ENCODE data around the gene XRCC2.
"Not testable (repeated sequence)": the region's sequence is repeated elsewhere in the genome, so short reads cannot be mapped to it uniquely, and the experiment has no call there.

Gene XRCC2

GRCh38 chr7:152647009-152647408 lies 28.9 kb downstream of the XRCC2 start:
- H3K4me3 Mint-ChIP-seq = no peak overlapping the region
- no peak overlapping the region for H3K27ac Mint-ChIP-seq
- no peaks in the 10 kb centered on the region for H3K27me3 Mint-ChIP-seq
- H3K9me3 Mint-ChIP-seq = peaks cover 27% of the 10 kb centered on the region
- H3K36me3 Mint-ChIP-seq (ENCODE audit: low read depth) = peaks cover 7% of the 10 kb centered on the region
- intact Hi-C loops (cut with micrococcal nuclease) = no loop called here
- no peaks in the 10 kb centered on the region for H3K4me1 Mint-ChIP-seq (ENCODE audit: low read depth)

GRCh38 chr7:152646579-152646978 lies 29.4 kb downstream of the XRCC2 start:
- H3K4me1 Mint-ChIP-seq (ENCODE audit: low read depth); H3K27me3 Mint-ChIP-seq; H3K27ac Mint-ChIP-seq; H3K4me3 Mint-ChIP-seq; H3K36me3 Mint-ChIP-seq (ENCODE audit: low read depth); intact Hi-C loops (cut with micrococcal nuclease): not testable (repeated sequence)
- peaks cover 27% of the 10 kb centered on the region for H3K9me3 Mint-ChIP-seq

GRCh38 chr7:152643979-152644559 lies 31.9 kb downstream of the XRCC2 start:
- H3K27me3 Mint-ChIP-seq = no peaks in the 10 kb centered on the region
- H3K27ac Mint-ChIP-seq = no peak overlapping the region
- intact Hi-C loops (cut with micrococcal nuclease) = no loop called here
- peaks cover 27% of the 10 kb centered on the region for H3K9me3 Mint-ChIP-seq
- H3K4me3 Mint-ChIP-seq = no peak overlapping the region
- H3K4me1 Mint-ChIP-seq (ENCODE audit: low read depth) = no peaks in the 10 kb centered on the region
- peaks cover 7% of the 10 kb centered on the region for H3K36me3 Mint-ChIP-seq (ENCODE audit: low read depth)

GRCh38 chr7:152641384-152641783 lies 34.6 kb downstream of the XRCC2 start:
- intact Hi-C loops (cut with micrococcal nuclease) = no loop called here
- no peaks in the 10 kb centered on the region for H3K4me1 Mint-ChIP-seq (ENCODE audit: low read depth)
- H3K27ac Mint-ChIP-seq = no peak overlapping the region
- H3K9me3 Mint-ChIP-seq = peaks cover 13% of the 10 kb centered on the region
- no peaks in the 10 kb centered on the region for H3K27me3 Mint-ChIP-seq
- no peaks in the 10 kb centered on the region for H3K36me3 Mint-ChIP-seq (ENCODE audit: low read depth)
- no peak overlapping the region for H3K4me3 Mint-ChIP-seq

DNA sequence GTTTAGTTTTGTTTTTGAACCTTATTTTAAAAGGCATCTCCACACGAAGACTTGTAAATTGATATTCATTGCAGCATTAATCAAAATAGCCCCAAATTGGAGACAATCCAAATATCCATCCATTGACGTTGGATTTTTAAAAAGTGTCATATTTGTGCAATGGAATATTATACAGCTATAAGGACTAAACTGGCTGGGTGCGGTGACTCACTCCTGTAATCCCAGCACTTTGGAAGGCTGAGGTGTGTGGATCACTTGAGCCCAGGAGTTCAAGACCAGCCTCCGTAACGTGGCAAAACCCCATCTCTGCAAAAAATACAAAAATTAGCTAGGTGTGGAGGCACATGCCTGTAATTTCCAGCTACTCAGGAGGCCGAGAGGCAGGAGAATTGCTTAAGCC lies 35.1 kb downstream of the XRCC2 start:
- peaks cover 13% of the 10 kb centered on the region for H3K9me3 Mint-ChIP-seq
- intact Hi-C loops (cut with micrococcal nuclease) = no loop called here

GRCh38 chr7:152637920-152638580 lies 37.9 kb downstream of the XRCC2 start:
- H3K4me1 Mint-ChIP-seq (ENCODE audit: low read depth) = peaks cover 8% of the 10 kb centered on the region
- intact Hi-C loops (cut with micrococcal nuclease) = no loop called here
- no peaks in the 10 kb centered on the region for H3K27me3 Mint-ChIP-seq
- H3K36me3 Mint-ChIP-seq (ENCODE audit: low read depth) = no peaks in the 10 kb centered on the region
- H3K27ac Mint-ChIP-seq = no peak overlapping the region
- H3K4me3 Mint-ChIP-seq = no peak overlapping the region
- H3K9me3 Mint-ChIP-seq = peaks cover 3% of the 10 kb centered on the region

More for the DNA sequence above, 35.1 kb downstream of the XRCC2 start:
- Mint-ChIP-seq H3K27me3 (no peaks in the 10 kb centered on the region), H3K27ac (no peak overlapping the region), H3K4me3 (no peak overlapping the region), H3K4me1 (ENCODE audit: low read depth) (no peaks in the 10 kb centered on the region), H3K36me3 (ENCODE audit: low read depth) (no peaks in the 10 kb centered on the region)

- no peaks in the 10 kb centered on the region for H3K27me3 Mint-ChIP-seq
- H3K36me3 Mint-ChIP-seq (ENCODE audit: low read depth) = no peaks in the 10 kb centered on the region
- H3K27ac Mint-ChIP-seq = no peak overlapping the region
- no peaks in the 10 kb centered on the region for H3K9me3 Mint-ChIP-seq
- H3K4me3 Mint-ChIP-seq = no peak overlapping the region
- H3K4me1 Mint-ChIP-seq (ENCODE audit: low read depth) = peaks cover 9% of the 10 kb centered on the region
- intact Hi-C loops (cut with micrococcal nuclease) = no loop called here
These were observed 38.8 kb downstream of the XRCC2 start for GRCh38 chr7:152637161-152637560.

DNA sequence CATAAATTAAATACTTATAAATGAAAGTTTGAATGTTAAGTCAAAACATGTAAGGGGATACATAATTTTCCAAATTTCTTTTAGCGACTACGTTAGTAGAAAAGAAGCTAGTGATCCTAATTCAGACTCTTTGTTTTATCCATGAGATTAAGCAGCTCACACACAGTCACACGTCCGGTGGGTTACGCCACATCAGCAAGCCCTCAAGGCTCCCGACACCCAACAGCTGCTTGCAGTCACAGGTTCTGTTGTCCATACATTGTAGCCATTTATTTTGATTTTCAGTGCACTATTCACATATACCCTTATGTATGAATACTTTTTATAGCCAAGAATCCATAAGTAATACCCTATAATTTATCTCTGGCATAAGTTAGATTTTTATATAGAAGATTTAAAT lies 39.5 kb downstream of the XRCC2 start:
- no peak overlapping the region for H3K4me3 Mint-ChIP-seq

DNA sequence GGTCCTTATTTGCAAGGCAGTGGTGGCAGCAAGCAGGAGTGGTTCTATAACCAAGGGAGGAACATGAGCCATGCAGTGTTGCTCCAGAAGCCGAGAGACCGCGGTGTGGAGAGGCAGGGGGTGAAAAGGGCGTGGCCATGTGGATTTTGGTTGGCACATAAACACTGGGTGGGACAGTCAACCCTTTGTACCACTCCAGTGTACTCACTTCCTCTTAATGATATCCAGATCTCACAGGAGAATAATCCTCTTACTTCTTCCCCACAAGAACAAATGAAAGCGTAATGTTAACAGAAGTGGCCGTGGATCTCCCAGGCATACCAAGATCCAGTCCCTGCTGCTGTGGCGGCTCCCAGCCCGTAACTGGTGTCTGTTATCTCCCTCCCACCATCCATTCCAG lies 42.4 kb downstream of the XRCC2 start:
- intact Hi-C loops (cut with micrococcal nuclease) = no loop called here
- Mint-ChIP-seq H3K36me3 (ENCODE audit: low read depth) (no peaks in the 10 kb centered on the region), H3K27ac (no peak overlapping the region), H3K4me3 (no peak overlapping the region), H3K4me1 (ENCODE audit: low read depth) (peaks cover 9% of the 10 kb centered on the region), H3K27me3 (no peaks in the 10 kb centered on the region), H3K9me3 (no peaks in the 10 kb centered on the region)

More for the DNA sequence above, 39.5 kb downstream of the XRCC2 start:
- intact Hi-C loops (cut with micrococcal nuclease) = no loop called here
- peaks cover 9% of the 10 kb centered on the region for H3K4me1 Mint-ChIP-seq (ENCODE audit: low read depth)
- H3K36me3 Mint-ChIP-seq (ENCODE audit: low read depth) = no peaks in the 10 kb centered on the region
- no peaks in the 10 kb centered on the region for H3K9me3 Mint-ChIP-seq
- no peak overlapping the region for H3K27ac Mint-ChIP-seq
- no peaks in the 10 kb centered on the region for H3K27me3 Mint-ChIP-seq

GRCh38 chr7:152633072-152633471 lies 42.9 kb downstream of the XRCC2 start:
- intact Hi-C loops (cut with micrococcal nuclease) = no loop called here
- no peaks in the 10 kb centered on the region for H3K27me3 Mint-ChIP-seq
- H3K27ac Mint-ChIP-seq = no peak overlapping the region
- peaks cover 9% of the 10 kb centered on the region for H3K4me1 Mint-ChIP-seq (ENCODE audit: low read depth)
- H3K9me3 Mint-ChIP-seq = no peaks in the 10 kb centered on the region
- H3K36me3 Mint-ChIP-seq (ENCODE audit: low read depth) = no peaks in the 10 kb centered on the region
- H3K4me3 Mint-ChIP-seq = no peak overlapping the region

DNA sequence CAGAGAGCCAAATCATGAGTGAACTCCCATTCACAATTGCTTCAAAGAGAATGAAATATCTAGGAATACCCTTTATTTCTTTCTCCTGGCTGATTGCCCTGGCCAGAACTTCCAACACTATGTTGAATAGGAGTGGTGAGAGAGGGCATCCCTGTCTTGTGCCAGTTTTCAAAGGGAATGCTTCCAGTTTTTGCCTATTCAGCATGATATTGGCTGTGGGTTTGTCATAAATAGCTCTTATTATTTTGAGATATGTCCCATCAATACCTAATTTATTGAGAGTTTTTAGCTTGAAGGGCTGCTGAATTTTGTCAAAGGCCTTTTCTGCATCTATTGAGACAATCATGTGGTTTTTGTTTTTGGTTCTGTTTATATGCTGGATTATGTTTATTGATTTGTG lies 47.2 kb downstream of the XRCC2 start:
- H3K4me1 Mint-ChIP-seq (ENCODE audit: low read depth); intact Hi-C loops (cut with micrococcal nuclease); H3K9me3 Mint-ChIP-seq; H3K27ac Mint-ChIP-seq; H3K27me3 Mint-ChIP-seq; H3K36me3 Mint-ChIP-seq (ENCODE audit: low read depth); H3K4me3 Mint-ChIP-seq: not testable (repeated sequence)

GRCh38 chr7:152624228-152624627 lies 51.7 kb downstream of the XRCC2 start:
- H3K27ac Mint-ChIP-seq = no peak overlapping the region
- H3K4me3 Mint-ChIP-seq = no peak overlapping the region
- H3K9me3 Mint-ChIP-seq = peaks cover 8% of the 10 kb centered on the region
- H3K4me1 Mint-ChIP-seq (ENCODE audit: low read depth) = no peaks in the 10 kb centered on the region
- H3K36me3 Mint-ChIP-seq (ENCODE audit: low read depth) = no peaks in the 10 kb centered on the region
- intact Hi-C loops (cut with micrococcal nuclease) = no loop called here
- H3K27me3 Mint-ChIP-seq = no peaks in the 10 kb centered on the region

DNA sequence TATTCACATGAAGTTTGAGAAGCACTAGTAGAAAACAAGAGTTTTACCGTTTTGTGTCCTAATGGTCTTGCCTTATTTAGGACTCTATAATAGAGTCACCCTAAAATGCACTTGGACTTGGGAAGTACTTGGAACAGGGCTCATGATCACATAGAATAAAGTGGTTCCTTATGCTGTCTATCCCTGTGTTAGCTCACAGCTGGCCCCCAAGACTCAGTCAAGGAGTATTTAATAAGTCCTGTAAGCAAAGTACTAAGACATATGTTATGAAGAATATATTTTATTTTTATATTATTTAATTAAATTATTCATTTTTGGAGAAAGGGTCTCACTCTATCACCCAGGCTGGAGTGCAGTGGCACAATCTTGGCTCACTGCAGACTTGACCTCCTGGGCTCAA lies 54.5 kb downstream of the XRCC2 start:
- H3K36me3 Mint-ChIP-seq (ENCODE audit: low read depth) = no peaks in the 10 kb centered on the region
- no peak overlapping the region for H3K4me3 Mint-ChIP-seq
- no peaks in the 10 kb centered on the region for H3K4me1 Mint-ChIP-seq (ENCODE audit: low read depth)
- no peak overlapping the region for H3K27ac Mint-ChIP-seq
- intact Hi-C loops (cut with micrococcal nuclease) = no loop called here
- no peaks in the 10 kb centered on the region for H3K27me3 Mint-ChIP-seq
- H3K9me3 Mint-ChIP-seq = peaks cover 8% of the 10 kb centered on the region

- H3K9me3 Mint-ChIP-seq = no peaks in the 10 kb centered on the region
- no peak overlapping the region for H3K4me3 Mint-ChIP-seq
- intact Hi-C loops (cut with micrococcal nuclease) = no loop called here
- no peak overlapping the region for H3K27ac Mint-ChIP-seq
- no peaks in the 10 kb centered on the region for H3K27me3 Mint-ChIP-seq
- no peaks in the 10 kb centered on the region for H3K4me1 Mint-ChIP-seq (ENCODE audit: low read depth)
- H3K36me3 Mint-ChIP-seq (ENCODE audit: low read depth) = no peaks in the 10 kb centered on the region
These were observed 56.8 kb downstream of the XRCC2 start for GRCh38 chr7:152619027-152619739.
